ENCODE measurements around the gene COA1.

Gene COA1

GRCh38 chr7:43591558-43592180, 137.7 kb downstream of the COA1 start:
- DNase-seq (ENCODE audit: low read depth): no peak

- DNase-seq (ENCODE audit: low read depth): no peak
These were observed 138.3 kb downstream of the COA1 start for GRCh38 chr7:43590862-43591557.

GRCh38 chr7:43589728-43590127, 139.6 kb downstream of the COA1 start:
- no peak for DNase-seq (ENCODE audit: low read depth)

Data from stimulated activated CD8-positive, alpha-beta memory T cell treated with anti-CD3 and anti-CD28 coated beads, Interleukin-15, amount 100 ng/mL, for 1 hour (primary cell).